Measurements from ENCODE around the gene NTRK1.

NTRK1 gene

GRCh38 chr1:156857532-156857931, 3.1 kb upstream of the NTRK1 start:
- DNase-seq (ENCODE audit: low read depth) = no peak

- DNase-seq (ENCODE audit: low read depth) = no peak
Observed at GRCh38 chr1:156858555-156858956, 2.1 kb upstream of the NTRK1 start.

GRCh38 chr1:156858959-156859522, 1.6 kb upstream of the NTRK1 start, which contains the start of gene INSRR:
TSS of gene INSRR (minus strand) at chr1:156859117. CDS start at chr1:156858621, 496 bp downstream.
- DNase-seq (ENCODE audit: low read depth) = no peak

GRCh38 chr1:156859523-156860112, 1.0 kb upstream of the NTRK1 start:
- no peak for DNase-seq (ENCODE audit: low read depth)

- DNase-seq (ENCODE audit: low read depth) = peak; percentile 39
Observed at GRCh38 chr1:156860113-156860627, 495 bp upstream of the NTRK1 start.

DNA sequence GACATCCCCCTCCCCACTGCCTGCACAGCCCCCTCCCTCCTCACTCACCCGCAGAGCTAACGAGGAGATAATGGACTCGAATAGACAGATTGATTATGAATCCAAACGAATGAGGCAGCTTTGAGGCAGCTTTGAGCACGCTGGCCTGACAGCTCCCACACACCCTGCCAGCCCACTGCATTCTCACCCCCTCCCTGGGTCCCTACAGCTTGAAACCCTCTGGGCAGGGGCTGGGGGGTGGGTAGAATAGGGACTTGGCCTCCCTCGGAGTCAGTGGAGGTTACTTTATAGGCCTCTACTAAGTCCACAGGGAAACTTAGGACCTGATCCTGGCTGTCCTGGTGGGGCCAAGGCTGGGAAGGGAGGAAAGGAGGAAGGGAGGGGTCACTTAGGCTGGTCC, 1.9 kb downstream of the NTRK1 start:
- no peak for DNase-seq (ENCODE audit: low read depth)

DNA sequence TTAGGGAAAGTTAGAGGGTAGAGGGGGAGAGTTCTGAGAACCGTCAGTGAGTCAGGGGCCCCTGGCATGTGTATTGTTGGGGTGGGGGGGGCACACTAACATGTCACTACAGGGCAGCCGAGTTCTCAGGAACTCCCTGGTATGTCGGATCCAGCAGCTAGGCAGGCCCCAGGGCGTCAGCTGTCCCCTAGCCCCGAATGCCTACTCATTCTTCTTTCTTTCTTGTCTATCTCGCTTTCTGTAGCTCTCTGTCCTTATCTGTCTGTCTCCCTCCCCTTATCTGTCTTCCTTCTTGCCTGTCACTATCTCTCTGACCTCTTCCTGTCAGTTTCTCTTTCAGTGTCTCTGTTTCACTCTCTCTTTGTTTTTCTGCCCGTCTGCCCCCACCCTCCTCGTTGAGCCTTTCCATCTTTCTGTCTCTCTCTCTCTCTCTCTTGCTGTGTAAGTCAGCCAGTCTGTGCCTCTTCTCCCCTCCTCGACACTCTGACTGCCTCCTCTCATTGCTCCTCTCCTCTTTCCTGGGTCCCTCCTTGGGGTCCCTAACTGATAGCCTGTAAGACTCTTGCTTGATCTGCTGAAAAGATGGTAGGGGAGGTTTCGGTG, 2.4 kb downstream of the NTRK1 start:
- DNase-seq (ENCODE audit: low read depth) = no peak

DNA sequence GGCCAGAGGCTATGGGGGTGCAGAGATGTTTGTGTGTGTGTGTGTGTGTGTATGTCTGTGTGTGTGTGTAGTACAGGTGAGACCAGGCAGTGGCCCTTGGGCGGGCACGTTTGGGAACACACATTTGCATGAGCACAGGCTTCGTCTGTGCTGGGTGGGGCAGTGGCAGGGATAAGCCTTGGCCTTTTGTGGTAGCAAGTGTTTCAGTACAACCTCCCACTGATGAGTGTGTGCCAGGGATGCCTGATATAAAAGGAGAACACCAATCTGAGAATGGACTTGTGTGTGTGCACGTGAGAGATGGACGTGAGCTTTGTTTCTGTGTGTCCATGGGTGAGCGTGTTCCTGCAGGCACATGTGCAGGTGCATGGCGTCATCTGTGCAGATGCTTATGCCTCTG, 3.0 kb downstream of the NTRK1 start:
- DNase-seq (ENCODE audit: low read depth) = no peak

- DNase-seq (ENCODE audit: low read depth) = no peak
Observed at GRCh38 chr1:156864796-156865195, 4.1 kb downstream of the NTRK1 start.

DNA sequence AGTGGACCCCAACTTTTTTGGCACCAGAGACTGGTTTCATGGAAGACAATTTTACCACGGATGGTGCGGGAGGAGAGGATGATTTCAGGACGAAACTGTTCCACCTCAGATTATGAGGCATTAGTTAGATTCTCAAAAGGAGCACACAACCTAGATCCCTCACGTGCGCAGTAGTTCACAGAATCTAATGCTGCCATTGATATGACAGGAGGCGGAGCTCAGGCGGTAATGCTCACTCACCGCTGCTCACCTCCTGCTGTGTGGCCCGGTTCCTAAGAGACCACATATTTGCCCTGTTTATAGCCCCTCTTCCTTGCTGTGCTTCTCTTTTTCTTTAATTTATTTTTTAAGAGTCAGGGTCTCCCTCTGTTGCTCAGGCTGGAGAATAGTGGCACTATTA, 4.6 kb downstream of the NTRK1 start:
- no peak for DNase-seq (ENCODE audit: low read depth)

DNA sequence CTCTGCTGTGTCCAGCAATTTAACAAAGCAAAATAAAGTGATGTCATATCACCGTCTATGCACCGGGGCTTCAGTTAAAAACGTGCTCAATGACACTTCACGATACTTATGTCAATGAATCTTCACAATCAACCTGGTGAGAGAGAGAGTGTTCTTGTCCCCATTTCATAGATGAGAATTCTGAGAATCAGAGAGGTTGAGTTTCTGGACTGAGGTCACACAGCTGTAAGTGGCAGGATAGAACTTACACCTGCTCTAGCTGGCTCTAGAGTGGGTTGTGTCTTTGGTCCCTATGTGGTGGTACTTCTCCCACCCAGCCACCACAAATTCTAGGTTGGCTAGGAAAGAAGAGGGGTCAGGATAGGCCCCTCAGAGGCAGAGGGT, 5.2 kb downstream of the NTRK1 start:
- no peak for DNase-seq (ENCODE audit: low read depth)

DNA sequence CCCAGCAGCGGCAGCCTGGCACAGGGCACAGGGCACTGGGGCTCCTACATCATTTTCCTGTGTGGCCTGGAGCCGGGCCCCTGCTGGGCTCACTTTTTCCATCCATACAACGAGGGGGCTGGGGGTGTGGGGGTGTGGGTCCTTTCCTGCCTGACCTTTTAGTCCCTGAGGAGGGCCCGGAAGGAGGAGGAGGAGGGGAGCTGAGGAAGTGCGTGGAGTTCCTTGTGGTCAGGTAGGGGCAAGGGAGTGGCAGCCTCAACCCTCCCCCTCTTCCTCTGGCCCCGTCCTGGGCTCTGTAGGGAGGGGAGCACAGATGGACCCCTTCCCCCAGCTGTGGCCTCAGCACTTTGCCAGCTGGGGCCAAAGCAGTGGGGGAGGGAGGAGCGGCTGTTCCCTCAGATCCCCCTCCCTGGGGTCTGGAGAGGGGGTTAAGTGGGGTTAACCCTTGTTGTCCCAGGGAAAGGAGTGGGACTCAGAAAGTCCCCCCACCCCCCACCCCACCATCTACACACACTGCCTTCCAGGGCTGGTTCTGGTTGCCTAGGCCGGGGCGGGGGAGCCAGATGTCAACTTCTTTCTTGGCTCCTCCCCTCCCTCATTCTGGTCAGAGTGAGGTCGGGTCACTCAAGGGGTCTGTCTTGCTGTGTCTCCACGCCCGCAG, 5.7 kb downstream of the NTRK1 start:
- no peak for DNase-seq (ENCODE audit: low read depth)

GRCh38 chr1:156868341-156868740, 7.7 kb downstream of the NTRK1 start:
- no peak for DNase-seq (ENCODE audit: low read depth)

GRCh38 chr1:156869455-156869854, 8.8 kb downstream of the NTRK1 start:
- no peak for DNase-seq (ENCODE audit: low read depth)

DNA sequence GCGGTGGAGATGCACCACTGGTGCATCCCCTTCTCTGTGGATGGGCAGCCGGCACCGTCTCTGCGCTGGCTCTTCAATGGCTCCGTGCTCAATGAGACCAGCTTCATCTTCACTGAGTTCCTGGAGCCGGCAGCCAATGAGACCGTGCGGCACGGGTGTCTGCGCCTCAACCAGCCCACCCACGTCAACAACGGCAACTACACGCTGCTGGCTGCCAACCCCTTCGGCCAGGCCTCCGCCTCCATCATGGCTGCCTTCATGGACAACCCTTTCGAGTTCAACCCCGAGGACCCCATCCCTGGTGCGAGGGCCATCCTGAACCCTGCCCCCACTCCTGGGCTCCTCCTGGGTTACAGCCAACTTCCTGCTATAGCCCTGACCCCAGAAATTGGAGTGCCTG, 13.0 kb downstream of the NTRK1 start:
- no peak for DNase-seq (ENCODE audit: low read depth)

DNA sequence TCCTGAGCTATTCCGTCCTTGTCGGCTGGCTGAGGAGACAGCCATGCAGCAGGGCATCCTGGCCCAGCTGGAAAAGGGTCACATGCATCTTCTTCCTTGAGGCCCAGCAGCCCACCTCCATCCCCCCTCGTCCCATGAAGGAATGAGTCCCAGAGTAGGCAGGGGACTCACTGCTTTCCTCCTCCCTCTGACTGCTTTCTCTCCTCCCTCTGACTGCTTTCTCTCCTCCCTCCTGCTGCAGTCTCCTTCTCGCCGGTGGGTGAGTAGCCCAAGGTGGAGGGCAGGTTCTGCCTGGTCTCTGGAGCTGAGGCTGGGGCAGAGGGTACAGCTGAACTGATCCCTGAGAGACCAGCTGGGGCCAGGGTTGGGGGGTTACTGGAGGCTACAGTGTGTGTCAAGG, 13.5 kb downstream of the NTRK1 start:
- no peak for DNase-seq (ENCODE audit: low read depth)

- DNase-seq (ENCODE audit: low read depth) = no peak
Observed at GRCh38 chr1:156874572-156875340, 14.1 kb downstream of the NTRK1 start.

DNA sequence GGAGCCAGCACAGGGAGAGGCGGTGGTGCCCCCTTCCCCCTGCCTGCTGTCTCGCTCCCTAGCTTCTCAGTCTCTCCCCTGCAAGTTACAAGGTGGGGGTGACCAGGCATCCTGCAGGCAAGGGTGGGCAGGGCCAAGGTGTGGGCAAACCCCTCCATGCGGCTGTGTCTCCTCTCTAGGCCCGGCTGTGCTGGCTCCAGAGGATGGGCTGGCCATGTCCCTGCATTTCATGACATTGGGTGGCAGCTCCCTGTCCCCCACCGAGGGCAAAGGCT, 14.6 kb downstream of the NTRK1 start:
- no peak for DNase-seq (ENCODE audit: low read depth)

DNA sequence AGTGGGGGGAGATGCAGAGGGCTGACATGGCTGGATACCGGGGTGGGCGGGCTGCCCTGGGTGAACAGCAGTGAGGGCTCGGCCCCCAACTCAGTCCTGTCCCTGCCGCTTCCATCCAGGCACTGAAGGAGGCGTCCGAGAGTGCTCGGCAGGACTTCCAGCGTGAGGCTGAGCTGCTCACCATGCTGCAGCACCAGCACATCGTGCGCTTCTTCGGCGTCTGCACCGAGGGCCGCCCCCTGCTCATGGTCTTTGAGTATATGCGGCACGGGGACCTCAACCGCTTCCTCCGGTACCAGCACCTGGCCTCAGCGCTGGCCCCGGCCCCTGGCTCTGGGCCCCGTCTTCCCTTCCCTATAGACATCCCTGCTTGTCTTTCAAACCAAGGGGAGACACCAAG, 15.6 kb downstream of the NTRK1 start:
- no peak for DNase-seq (ENCODE audit: low read depth)

DNA sequence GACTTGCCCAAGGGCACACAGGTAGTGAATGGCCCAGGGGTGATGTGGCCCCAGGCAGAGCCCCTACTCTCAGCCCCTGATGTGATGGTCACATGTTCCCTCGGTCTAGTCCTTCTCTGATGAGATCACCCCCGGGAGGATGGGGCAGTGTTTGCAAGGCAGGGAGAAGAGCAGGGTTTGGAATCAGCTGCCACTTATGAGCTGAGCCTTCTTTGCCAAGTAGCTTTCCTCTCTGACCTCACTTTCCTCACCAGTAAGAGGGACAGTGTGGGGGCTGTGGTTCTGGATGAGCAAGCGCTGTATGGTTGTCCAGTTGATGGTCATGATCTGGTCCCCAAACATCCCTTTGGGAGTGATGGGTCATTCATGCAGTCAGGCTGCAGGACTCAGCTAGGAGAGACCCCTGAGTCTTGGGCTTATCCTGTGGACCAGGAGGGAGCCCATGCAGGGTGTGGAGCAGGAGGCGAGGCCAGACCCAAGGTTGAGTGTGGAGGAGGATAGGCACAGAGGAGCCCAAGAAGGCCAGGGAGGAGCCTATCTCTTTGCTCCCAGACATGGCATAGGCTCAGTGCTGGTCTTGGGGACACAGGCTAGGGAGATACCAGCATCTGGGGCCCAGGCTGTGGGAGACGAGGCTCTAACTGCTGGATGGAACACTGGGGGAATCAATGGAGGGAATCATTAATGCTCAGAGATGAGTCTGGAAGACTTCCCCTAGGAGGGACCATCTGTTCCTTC, 16.9 kb downstream of the NTRK1 start:
- no peak for DNase-seq (ENCODE audit: low read depth)

DNA sequence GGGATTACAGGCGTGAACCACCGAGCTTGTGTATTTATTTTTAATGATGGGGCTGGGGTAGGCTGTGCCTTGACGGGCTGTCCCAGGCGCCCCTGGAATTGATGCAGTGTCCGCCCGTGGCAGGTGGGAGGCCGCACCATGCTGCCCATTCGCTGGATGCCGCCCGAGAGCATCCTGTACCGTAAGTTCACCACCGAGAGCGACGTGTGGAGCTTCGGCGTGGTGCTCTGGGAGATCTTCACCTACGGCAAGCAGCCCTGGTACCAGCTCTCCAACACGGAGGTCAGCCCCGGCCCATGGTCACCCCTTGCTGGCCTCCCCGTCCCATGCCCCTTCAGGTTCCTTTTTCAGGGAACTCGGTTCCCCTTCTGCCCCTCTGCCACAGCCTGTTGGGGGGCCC, 19.2 kb downstream of the NTRK1 start:
- DNase-seq (ENCODE audit: low read depth) = no peak

- DNase-seq (ENCODE audit: low read depth) = no peak
Observed at GRCh38 chr1:156880473-156880872, 19.8 kb downstream of the NTRK1 start.
